PFSK-1 (cell line): ENCODE measurements around the gene ZNF75A.

Source experiments
- FOXP2 ChIP-seq: optimal IDR thresholded peaks from 2 replicates; pipeline ENCODE3; 2011; ENCODE audit warnings: borderline replicate concordance, control low read depth, inconsistent platforms; ENCODE audit not compliant: insufficient read depth; ENCODE audit errors: extremely low read length, extremely low read depth
- POLR2AphosphoS5 ChIP-seq: IDR thresholded peaks from 2 replicates; pipeline ENCODE4 v1.6.1; 2012; ENCODE audit warnings: low read depth, mild to moderate bottlenecking, control low read depth, low read length, moderate library complexity
- REST ChIP-seq, 2 experiments: IDR thresholded peaks; 2 replicates each; pipeline versions ENCODE4 v1.6.1 to v1.8.0; 2011 to 2012; ENCODE audit warnings: low read depth in 2 of 2, low read length in 2 of 2, control low read depth in 1 of 2, inconsistent platforms in 1 of 2, mild to moderate bottlenecking in 1 of 2, moderate library complexity in 1 of 2; ENCODE audit not compliant: insufficient read depth in 1 of 2
- SIN3A ChIP-seq: IDR thresholded peaks from 2 replicates; pipeline ENCODE4 v1.6.1; 2012; ENCODE audit warnings: mild to moderate bottlenecking, low read length, moderate library complexity, borderline replicate concordance; ENCODE audit not compliant: insufficient read depth
- TAF1 ChIP-seq: IDR thresholded peaks from 2 replicates; pipeline ENCODE4 v1.6.1; 2012; ENCODE audit warnings: low read length, control low read depth, borderline replicate concordance; ENCODE audit not compliant: insufficient read depth

The ZNF75A gene

DNA sequence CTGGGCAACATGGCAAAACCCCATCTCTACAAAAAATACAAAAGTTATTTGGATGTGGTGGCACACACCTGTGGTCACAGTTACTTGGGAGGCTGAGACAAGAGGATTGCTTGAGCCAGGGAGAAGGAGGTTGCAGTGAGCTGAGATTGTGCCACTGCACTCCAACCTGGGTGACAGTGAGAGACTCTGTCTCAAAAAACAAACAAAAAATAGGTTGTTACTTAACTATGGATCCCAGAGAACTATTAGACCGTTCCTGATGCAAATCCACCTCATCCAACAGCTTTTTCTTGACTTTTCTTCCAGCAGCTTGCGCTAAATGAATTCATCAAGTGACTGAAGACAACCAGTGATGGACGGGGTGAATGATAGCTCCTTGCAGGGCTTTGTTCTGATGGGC is 50.3 kb downstream of the ZNF75A start, which contains the start of gene OR2C1:
OR2C1 (plus strand) TSS at position 301 of the 400 bp plus-strand sequence; CDS start at position 353, 52 bp downstream.
- TF ChIP-seq TAF1 (no peak), REST (IDR thresholded peaks at IDR 0.05; ENCODE audit: insufficient read depth in 1 of 2, low read depth in 2 of 2, low read length in 2 of 2) (no peak)

DNA sequence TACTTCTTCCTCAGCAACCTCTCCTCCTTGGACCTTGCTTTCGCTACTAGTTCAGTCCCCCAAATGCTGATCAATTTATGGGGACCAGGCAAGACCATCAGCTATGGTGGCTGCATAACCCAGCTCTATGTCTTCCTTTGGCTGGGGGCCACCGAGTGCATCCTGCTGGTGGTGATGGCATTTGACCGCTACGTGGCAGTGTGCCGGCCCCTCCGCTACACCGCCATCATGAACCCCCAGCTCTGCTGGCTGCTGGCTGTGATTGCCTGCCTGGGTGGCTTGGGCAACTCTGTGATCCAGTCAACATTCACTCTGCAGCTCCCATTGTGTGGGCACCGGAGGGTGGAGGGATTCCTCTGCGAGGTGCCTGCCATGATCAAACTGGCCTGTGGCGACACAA is 50.8 kb downstream of the ZNF75A start:
- no peak for TF ChIP-seq REST (IDR thresholded peaks at IDR 0.05; ENCODE audit: insufficient read depth in 1 of 2, low read depth in 2 of 2, low read length in 2 of 2)
- TF ChIP-seq FOXP2, result no peak

- TF ChIP-seq TAF1, result no peak
- TF ChIP-seq REST (IDR thresholded peaks at IDR 0.05; ENCODE audit: insufficient read depth in 1 of 2, low read depth in 2 of 2, low read length in 2 of 2), result no peak
- TF ChIP-seq SIN3A, result no peak
- TF ChIP-seq POLR2AphosphoS5, result no peak
- no peak for TF ChIP-seq FOXP2
Measured at GRCh38 chr16:3358871-3359270, 53.6 kb downstream of the ZNF75A start.

GRCh38 chr16:3362931-3363330 is 57.6 kb downstream of the ZNF75A start:
- TF ChIP-seq FOXP2 (no peak), SIN3A (no peak), TAF1 (no peak), REST (IDR thresholded peaks at IDR 0.05; ENCODE audit: insufficient read depth in 1 of 2, low read depth in 2 of 2, low read length in 2 of 2) (no peak), POLR2AphosphoS5 (no peak)

GRCh38 chr16:3363793-3364192 is 58.5 kb downstream of the ZNF75A start:
- no peak for TF ChIP-seq POLR2AphosphoS5
- no peak for TF ChIP-seq FOXP2
- no peak for TF ChIP-seq SIN3A
- TF ChIP-seq TAF1, result no peak
- no peak for TF ChIP-seq REST (IDR thresholded peaks at IDR 0.05; ENCODE audit: insufficient read depth in 1 of 2, low read depth in 2 of 2, low read length in 2 of 2)
